Osteoblast (primary cell): Measurements from ENCODE around the gene UBE2E1. TPM values are rescaled to one million over a fixed set of nuclear protein-coding genes. Genes with fewer than 3 reads are reported as not detected.
A peak's percentile ranks its signal among the peaks of the same experiment; 100 is the strongest.

Source experiments
- DNase-seq: peaks from one replicate; pipeline ENCODE4 v3.0.0; 2011; ENCODE audit warnings: low spot score, mixed read lengths; ENCODE audit not compliant: insufficient read length; ENCODE audit errors: missing footprints
- H2AFZ ChIP-seq: 2 replicates; pipeline ENCODE4 v1.6.0; 2011; ENCODE audit warnings: mild to moderate bottlenecking, low read length
- H3K27ac ChIP-seq: 2 replicates; pipeline ENCODE4 v1.5.1; 2011; ENCODE audit warnings: mild to moderate bottlenecking, low read depth, low read length, moderate library complexity
- H3K27me3 ChIP-seq: 2 replicates; pipeline ENCODE4 v1.6.0; 2012; ENCODE audit warnings: mild to moderate bottlenecking, control low read depth, inconsistent platforms, low read length, moderate library complexity; ENCODE audit not compliant: insufficient read depth
- H3K36me3 ChIP-seq: 2 replicates; pipeline ENCODE4 v1.5.1; 2011; ENCODE audit warnings: mild to moderate bottlenecking, low read length, control low read depth, moderate library complexity; ENCODE audit not compliant: insufficient read depth
- H3K4me1 ChIP-seq: 2 replicates; pipeline ENCODE4 v1.5.1; 2011; ENCODE audit warnings: mild to moderate bottlenecking, low read length, control low read depth, moderate library complexity; ENCODE audit not compliant: insufficient read depth
- H3K4me2 ChIP-seq: 2 replicates; pipeline ENCODE4 v1.6.0; 2011; ENCODE audit warnings: mild to moderate bottlenecking, low read length; ENCODE audit not compliant: insufficient read depth
- H3K4me3 ChIP-seq: fragments of 200-600 bp; sonication (generic); 3 replicates; pipeline ENCODE4 v1.5.1; 2012; ENCODE audit warnings: mild to moderate bottlenecking, low read length, inconsistent platforms; ENCODE audit not compliant: insufficient read depth
- H3K79me2 ChIP-seq: 2 replicates; pipeline ENCODE4 v1.6.0; 2012; ENCODE audit warnings: mild to moderate bottlenecking, low read length, control low read depth, inconsistent platforms; ENCODE audit not compliant: insufficient read depth
- H3K9me3 ChIP-seq: 2 replicates; pipeline ENCODE4 v1.5.1; 2011; ENCODE audit warnings: low read depth, low read length, control low read depth
- H4K20me1 ChIP-seq: 2 replicates; pipeline ENCODE4 v1.6.0; 2012; ENCODE audit warnings: mild to moderate bottlenecking, low read length, control low read depth; ENCODE audit not compliant: insufficient read depth
- total RNA-seq: library from RNA; depleted of rRNA; stranded (reverse); fragments of >200 nt; gene quantifications from 2 replicates; pipeline ENCODE4 v1.2.3, GENCODE V29; 2012
- TF ChIP-seq, protein P1 (sequence below): IDR thresholded peaks from 2 replicates; pipeline ENCODE4 v1.5.1; 2011; ENCODE audit warnings: mild to moderate bottlenecking, low read depth, low read length, moderate library complexity; ENCODE audit errors: extremely low read depth

Gene UBE2E1
- total RNA-seq, 1 donor = 98.1 TPM

DNA sequence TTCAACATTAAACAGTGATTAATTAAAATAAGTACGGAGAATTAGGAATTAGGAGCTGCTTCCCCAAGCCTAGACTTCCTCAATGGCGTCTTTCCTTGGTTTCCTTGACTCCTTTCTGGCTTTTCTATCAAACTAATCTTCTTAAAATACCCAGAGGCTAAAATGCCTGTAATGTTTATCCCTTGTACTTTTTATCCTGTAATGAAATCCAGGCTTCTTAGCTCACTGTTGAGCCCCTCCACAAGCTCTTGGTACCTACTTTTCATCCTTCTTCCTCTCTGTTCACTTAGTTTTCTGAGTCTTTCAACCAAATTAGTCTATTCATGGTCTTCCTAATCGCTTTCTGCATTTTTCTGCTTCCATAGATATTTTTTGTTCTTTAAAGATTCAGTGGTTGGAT lies 6.9 kb upstream of the UBE2E1 start:
- Histone ChIP-seq H2AFZ (no peak overlapping the region), H4K20me1 (no peaks in the 10 kb centered on the region), H3K4me1 (no peaks in the 10 kb centered on the region), H3K27ac (no peak overlapping the region), H3K9me3 (no peaks in the 10 kb centered on the region), H3K4me3 (no peak overlapping the region), H3K27me3 (peaks cover 2% of the 10 kb centered on the region), H3K4me2 (no peak overlapping the region), H3K36me3 (no peaks in the 10 kb centered on the region), H3K79me2 (no peaks in the 10 kb centered on the region)
- DNase-seq = no peak
- TF ChIP-seq, protein P1, sequence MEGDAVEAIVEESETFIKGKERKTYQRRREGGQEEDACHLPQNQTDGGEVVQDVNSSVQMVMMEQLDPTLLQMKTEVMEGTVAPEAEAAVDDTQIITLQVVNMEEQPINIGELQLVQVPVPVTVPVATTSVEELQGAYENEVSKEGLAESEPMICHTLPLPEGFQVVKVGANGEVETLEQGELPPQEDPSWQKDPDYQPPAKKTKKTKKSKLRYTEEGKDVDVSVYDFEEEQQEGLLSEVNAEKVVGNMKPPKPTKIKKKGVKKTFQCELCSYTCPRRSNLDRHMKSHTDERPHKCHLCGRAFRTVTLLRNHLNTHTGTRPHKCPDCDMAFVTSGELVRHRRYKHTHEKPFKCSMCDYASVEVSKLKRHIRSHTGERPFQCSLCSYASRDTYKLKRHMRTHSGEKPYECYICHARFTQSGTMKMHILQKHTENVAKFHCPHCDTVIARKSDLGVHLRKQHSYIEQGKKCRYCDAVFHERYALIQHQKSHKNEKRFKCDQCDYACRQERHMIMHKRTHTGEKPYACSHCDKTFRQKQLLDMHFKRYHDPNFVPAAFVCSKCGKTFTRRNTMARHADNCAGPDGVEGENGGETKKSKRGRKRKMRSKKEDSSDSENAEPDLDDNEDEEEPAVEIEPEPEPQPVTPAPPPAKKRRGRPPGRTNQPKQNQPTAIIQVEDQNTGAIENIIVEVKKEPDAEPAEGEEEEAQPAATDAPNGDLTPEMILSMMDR = no peak

DNA sequence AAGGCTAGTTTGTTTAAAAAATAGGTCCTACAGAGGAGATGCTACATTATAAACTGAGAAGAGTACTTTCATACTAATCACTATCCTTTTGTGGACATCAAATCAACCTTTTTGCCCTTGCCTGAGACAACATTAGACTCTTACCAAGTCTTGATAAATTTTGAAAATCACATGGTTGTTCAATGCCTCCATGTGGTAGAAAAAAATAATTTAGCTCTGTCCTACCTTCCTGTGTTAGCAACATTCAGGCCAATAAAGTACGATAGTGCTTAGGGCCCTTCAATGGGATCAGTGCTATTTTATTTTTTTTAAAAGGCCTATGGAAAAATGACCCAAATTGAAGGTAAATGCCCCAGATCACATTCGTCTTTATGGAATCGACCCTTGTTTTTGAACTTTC lies 5.0 kb upstream of the UBE2E1 start:
- H3K4me1 ChIP-seq = no peaks in the 10 kb centered on the region
- TF ChIP-seq, protein P1 = peak; percentile 37
- DNase-seq = peak; percentile 14

DNA sequence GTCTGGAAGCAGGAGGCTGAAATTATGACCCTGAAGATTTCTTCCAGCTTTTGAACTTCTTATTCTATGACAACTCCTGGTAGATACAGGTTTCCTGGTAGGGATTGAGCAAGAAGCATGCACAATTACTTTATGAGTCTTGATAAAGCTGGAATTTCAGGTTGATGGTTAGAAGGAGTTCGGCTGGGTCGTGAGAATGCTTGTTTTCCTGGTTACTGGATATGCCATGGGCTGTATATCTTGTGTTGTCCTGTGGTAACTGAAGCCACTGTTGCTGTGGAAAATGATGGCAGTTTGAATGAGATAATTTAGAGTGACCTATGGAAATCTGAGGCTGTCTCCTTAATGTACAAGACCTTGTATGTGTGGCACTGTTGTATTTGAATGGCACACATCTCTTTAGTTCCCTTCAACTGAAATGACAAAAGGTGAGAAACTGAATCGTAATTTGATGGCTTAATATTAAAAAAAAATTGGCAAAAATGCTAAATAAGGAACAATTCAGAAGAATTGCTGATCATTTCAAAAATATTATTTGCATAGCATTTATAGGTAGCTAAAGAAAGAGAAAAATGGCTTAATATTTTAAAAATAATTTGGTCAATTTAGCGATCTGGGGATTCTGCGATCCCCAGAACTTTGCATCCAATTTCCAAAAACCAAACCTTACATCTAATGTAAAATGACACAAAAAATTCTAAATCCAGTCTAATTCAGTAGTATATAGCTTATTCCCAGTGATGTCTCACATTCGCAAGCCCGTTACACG lies 1.1 kb upstream of the UBE2E1 start:
- Histone ChIP-seq H3K27ac (no peak overlapping the region), H3K4me3 (no peak overlapping the region), H3K9me3 (no peaks in the 10 kb centered on the region), H3K36me3 (peaks cover 3% of the 10 kb centered on the region), H2AFZ (no peak overlapping the region), H4K20me1 (peaks cover 3% of the 10 kb centered on the region), H3K79me2 (peaks cover 18% of the 10 kb centered on the region), H3K27me3 (no peaks in the 10 kb centered on the region), H3K4me1 (peaks cover 7% of the 10 kb centered on the region), H3K4me2 (no peak overlapping the region)
- TF ChIP-seq, protein P1 = no peak
- peak; percentile 48 for DNase-seq

More for the DNA sequence above, 5.0 kb upstream of the UBE2E1 start:
- no peaks in the 10 kb centered on the region for H3K79me2 ChIP-seq
- H3K36me3 ChIP-seq = no peaks in the 10 kb centered on the region
- H3K4me2 ChIP-seq = no peak overlapping the region
- no peaks in the 10 kb centered on the region for H3K9me3 ChIP-seq
- no peaks in the 10 kb centered on the region for H4K20me1 ChIP-seq
- no peak overlapping the region for H3K27ac ChIP-seq
- no peak overlapping the region for H3K4me3 ChIP-seq
- no peak overlapping the region for H2AFZ ChIP-seq
- no peaks in the 10 kb centered on the region for H3K27me3 ChIP-seq

DNA sequence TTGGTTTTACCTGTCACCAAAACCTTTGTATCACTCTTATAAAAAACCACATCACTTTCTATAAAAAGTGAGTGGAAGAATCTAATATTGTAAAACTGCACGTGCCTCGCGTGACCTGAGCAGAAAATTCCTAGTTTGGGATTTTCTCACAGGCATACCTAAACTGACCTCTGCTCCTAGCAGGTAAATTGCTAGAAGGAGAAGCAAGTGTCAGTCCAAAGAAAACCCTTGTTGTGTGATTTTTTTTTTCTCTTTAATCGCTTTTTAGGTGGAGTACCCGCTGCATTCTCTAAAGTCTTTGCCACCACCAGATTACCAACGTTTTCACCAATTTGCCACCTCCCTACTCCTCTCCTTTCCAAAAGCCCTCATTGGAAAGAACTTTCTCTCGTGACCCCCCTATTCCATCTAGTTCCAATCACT lies 534 bp upstream of the UBE2E1 start:
- Histone ChIP-seq H3K4me2 (peak overlapping the region; percentile 78), H3K9me3 (no peaks in the 10 kb centered on the region), H3K36me3 (peaks cover 3% of the 10 kb centered on the region), H3K27me3 (no peaks in the 10 kb centered on the region), H3K4me3 (peak overlapping the region; percentile 87), H3K79me2 (peaks cover 18% of the 10 kb centered on the region), H3K27ac (no peak overlapping the region), H4K20me1 (peaks cover 3% of the 10 kb centered on the region), H2AFZ (peak overlapping the region; percentile 77), H3K4me1 (peaks cover 7% of the 10 kb centered on the region)
- TF ChIP-seq, protein P1 = no peak
- peak; percentile 39 for DNase-seq
